ENCODE data around the gene GTPBP10. TPM values are rescaled to one million over a fixed set of nuclear protein-coding genes. Genes with fewer than 3 reads are reported as not detected.

Gene GTPBP10
- total and polyA plus RNA-seq, 2 donors (not counting 1 experiment from before 2014, with no cell fraction given): 17.7 to 36.2 TPM

DNA sequence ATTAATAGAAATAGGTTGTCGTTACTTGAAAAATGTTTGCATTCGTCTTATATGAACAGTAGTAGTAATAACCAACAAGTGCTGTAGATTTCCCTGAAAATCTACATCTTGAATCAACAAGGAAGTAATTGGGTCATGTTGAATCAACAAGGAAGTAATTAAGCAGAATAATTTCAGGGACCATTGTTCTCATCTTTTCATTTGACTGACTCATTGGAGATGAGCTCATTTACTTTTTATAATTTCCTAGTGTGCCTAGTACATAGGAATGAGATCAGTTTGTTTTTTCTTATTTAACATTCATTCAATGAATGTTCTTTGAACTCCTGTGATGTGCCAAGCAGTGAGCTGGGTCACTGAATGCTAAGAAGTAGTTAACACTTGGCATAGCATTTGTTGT is 65.0 kb downstream of the GTPBP10 start:
- Histone ChIP-seq H3K4me3 (ENCODE audit: control extremely low read depth in 1 of 5, extremely low read depth in 1 of 5, insufficient read depth in 1 of 5, low read depth in 2 of 5, low read length in 4 of 5) (no peak overlapping the region), H2AFZ (ENCODE audit: insufficient read depth, low read depth, low read length, poor library complexity, severe bottlenecking) (no peak overlapping the region), H3K9ac (ENCODE audit: low read length) (no peak overlapping the region), H3K4me1 (ENCODE audit: control insufficient read depth in 2 of 2, insufficient read depth in 2 of 2, low read length in 2 of 2) (no peaks in the 10 kb centered on the region), H3K27me3 (replicated peaks in 1 of 4; ENCODE audit: control extremely low read depth in 1 of 4, control insufficient read depth in 3 of 4, insufficient read depth in 4 of 4, low read length in 3 of 4) (no peaks in the 10 kb centered on the region), H3K4me2 (replicated peaks; ENCODE audit: low read depth, low read length, poor library complexity, severe bottlenecking) (no peak overlapping the region), H3K9me3 (ENCODE audit: control extremely low read depth in 1 of 3, control insufficient read depth in 2 of 3, insufficient read depth in 1 of 3, low read length in 2 of 3) (no peaks in the 10 kb centered on the region), H3K27ac (ENCODE audit: low read length in 2 of 2) (no peak overlapping the region), H3K79me2 (ENCODE audit: control insufficient read depth, insufficient read depth, low read length) (no peaks in the 10 kb centered on the region), H4K20me1 (ENCODE audit: control insufficient read depth, insufficient read depth, low read length, poor library complexity, severe bottlenecking) (no peaks in the 10 kb centered on the region), H3K36me3 (replicated peaks in 1 of 2; ENCODE audit: control extremely low read depth in 1 of 2, control insufficient read depth in 1 of 2, extremely low read depth in 1 of 2, insufficient read depth in 2 of 2, low read length in 1 of 2) (no peaks in the 10 kb centered on the region)
- CTCF ChIA-PET: interaction anchor here (1.2 to 11.8 kb wide), 8 partner anchors 9 to 259 kb away, joined by 3 to 76 read pairs (median 6); partner anchors contain the start of gene STEAP1
- H3K9me3 Mint-ChIP-seq (ENCODE audit: insufficient read depth): no peaks in the 10 kb centered on the region
- POLR2A ChIA-PET: no interaction called here
- intact Hi-C loops (cut with micrococcal nuclease): loop anchor here (5.0 kb wide), 1 partner anchor 259 kb away; the partner anchor contains the start of gene STEAP1
- no peaks in the 10 kb centered on the region for H3K27me3 Mint-ChIP-seq
- WGBS (ENCODE audit: insufficient coverage): no CpG with 5 or more reads among the region's 2 CpGs
- DNase-seq (no peak), ATAC-seq (ENCODE audit: low read depth) (no peak)
- no peak overlapping the region for H3K27ac Mint-ChIP-seq
- H3K4me1 Mint-ChIP-seq: no peaks in the 10 kb centered on the region
- no peak for TF ChIP-seq CTCF (IDR thresholded peaks at IDR 0.05)
- no peak for TF ChIP-seq EZH2 (IDR thresholded peaks at IDR 0.05; ENCODE audit: borderline replicate concordance, insufficient read depth, low read depth, low read length, poor library complexity, severe bottlenecking)
- H3K4me3 Mint-ChIP-seq: no peak overlapping the region

DNA sequence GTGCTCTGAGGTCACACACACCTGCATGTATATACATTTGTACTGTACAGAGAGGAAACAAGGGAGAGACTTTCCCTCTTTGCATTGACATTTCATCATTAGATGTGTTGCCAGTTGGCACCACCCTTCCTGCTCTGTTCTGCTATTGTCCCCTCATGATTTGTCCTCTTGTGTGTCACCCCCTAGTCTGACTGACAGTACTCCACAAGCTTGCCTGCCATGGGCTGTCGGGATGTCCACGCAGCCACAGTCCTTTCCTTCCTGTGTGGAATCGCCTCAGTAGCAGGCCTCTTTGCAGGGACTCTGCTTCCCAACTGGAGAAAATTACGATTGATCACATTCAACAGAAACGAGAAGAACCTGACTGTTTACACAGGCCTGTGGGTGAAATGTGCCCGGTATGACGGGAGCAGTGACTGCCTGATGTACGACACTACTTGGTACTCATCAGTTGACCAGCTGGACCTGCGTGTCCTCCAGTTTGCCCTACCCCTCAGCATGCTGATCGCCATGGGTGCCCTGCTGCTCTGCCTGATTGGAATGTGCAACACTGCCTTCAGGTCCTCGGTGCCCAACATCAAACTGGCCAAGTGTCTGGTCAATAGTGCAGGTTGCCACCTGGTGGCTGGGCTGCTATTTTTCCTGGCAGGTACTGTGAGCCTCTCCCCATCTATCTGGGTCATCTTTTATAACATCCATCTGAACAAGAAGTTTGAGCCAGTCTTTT is 66.1 kb downstream of the GTPBP10 start:
- intact Hi-C loops (cut with micrococcal nuclease): loop anchor here (1.0 to 5.0 kb wide), 2 partner anchors 100 to 260 kb away; partner anchors contain the start of gene STEAP1
- Histone ChIP-seq H3K79me2 (ENCODE audit: control insufficient read depth, insufficient read depth, low read length) (no peaks in the 10 kb centered on the region), H3K9ac (ENCODE audit: low read length) (no peak overlapping the region), H3K4me2 (replicated peaks; ENCODE audit: low read depth, low read length, poor library complexity, severe bottlenecking) (no peak overlapping the region), H2AFZ (ENCODE audit: insufficient read depth, low read depth, low read length, poor library complexity, severe bottlenecking) (no peak overlapping the region), H3K27ac (ENCODE audit: low read length in 2 of 2) (no peak overlapping the region), H3K4me3 (ENCODE audit: control extremely low read depth in 1 of 5, extremely low read depth in 1 of 5, insufficient read depth in 1 of 5, low read depth in 2 of 5, low read length in 4 of 5) (no peak overlapping the region), H3K9me3 (ENCODE audit: control extremely low read depth in 1 of 3, control insufficient read depth in 2 of 3, insufficient read depth in 1 of 3, low read length in 2 of 3) (no peaks in the 10 kb centered on the region), H3K4me1 (ENCODE audit: control insufficient read depth in 2 of 2, insufficient read depth in 2 of 2, low read length in 2 of 2) (no peaks in the 10 kb centered on the region), H3K36me3 (replicated peaks in 1 of 2; ENCODE audit: control extremely low read depth in 1 of 2, control insufficient read depth in 1 of 2, extremely low read depth in 1 of 2, insufficient read depth in 2 of 2, low read length in 1 of 2) (no peaks in the 10 kb centered on the region), H3K27me3 (replicated peaks in 1 of 4; ENCODE audit: control extremely low read depth in 1 of 4, control insufficient read depth in 3 of 4, insufficient read depth in 4 of 4, low read length in 3 of 4) (no peaks in the 10 kb centered on the region), H4K20me1 (ENCODE audit: control insufficient read depth, insufficient read depth, low read length, poor library complexity, severe bottlenecking) (no peaks in the 10 kb centered on the region)
- Mint-ChIP-seq H3K27ac (no peak overlapping the region), H3K9me3 (ENCODE audit: insufficient read depth) (no peaks in the 10 kb centered on the region), H3K4me1 (no peaks in the 10 kb centered on the region), H3K4me3 (no peak overlapping the region), H3K27me3 (no peaks in the 10 kb centered on the region)
- ATAC-seq (ENCODE audit: low read depth): peak; percentile 58
- POLR2A ChIA-PET: no interaction called here
- WGBS (ENCODE audit: insufficient coverage): 98% methylated on average over 11 of the region's 11 CpGs
- CTCF ChIA-PET: interaction anchor here (1.0 to 11.8 kb wide), 9 partner anchors 7 to 260 kb away, joined by 3 to 76 read pairs (median 6); partner anchors contain the start of genes CLDN12 and STEAP1
- TF ChIP-seq EZH2 (IDR thresholded peaks at IDR 0.05; ENCODE audit: borderline replicate concordance, insufficient read depth, low read depth, low read length, poor library complexity, severe bottlenecking): no peak
- peak; percentile 28 for DNase-seq
